H1 (cell line): ENCODE data around the gene ULBP3.

Experiments
- BRCA1 ChIP-seq: IDR thresholded peaks from 2 replicates; pipeline ENCODE4 v1.6.1; 2012; ENCODE audit warnings: low read depth, low read length, improper control_type of control experiment
- CBX5 ChIP-seq: fragments of 300-800, 300-1000 bp; sonication (generic); IDR thresholded peaks from 2 replicates; pipeline ENCODE4 v1.7.1; 2016; ENCODE audit warnings: antibody characterized with exemption, low read length, low read depth
- CTCF ChIP-seq, 3 experiments: IDR thresholded peaks; 1 replicate in 2 of 3; 2 replicates in 1 of 3; pipeline versions ENCODE4 v1.5.1 to v1.6.1; 2011; ENCODE audit warnings: low read length in 3 of 3, mild to moderate bottlenecking in 3 of 3, inconsistent platforms in 2 of 3, low read depth in 1 of 3, moderate library complexity in 1 of 3; ENCODE audit not compliant: insufficient read depth in 1 of 3; ENCODE audit errors: control extremely low read depth in 1 of 3
- EGR1 ChIP-seq: IDR thresholded peaks from 2 replicates; pipeline ENCODE4 v1.6.1; 2011; ENCODE audit warnings: low read depth, low read length, borderline replicate concordance
- HDAC2 ChIP-seq, 2 experiments: fragments of 300-600 bp in 1 of 2; sonication (generic) in 1 of 2; IDR thresholded peaks; 2 replicates each; pipeline ENCODE4 v1.6.1; 2011 to 2012; ENCODE audit warnings: low read depth in 2 of 2, low read length in 2 of 2, mild to moderate bottlenecking in 2 of 2, moderate library complexity in 2 of 2, borderline replicate concordance in 1 of 2, inconsistent platforms in 1 of 2
- HDAC6 ChIP-seq: IDR thresholded peaks from one replicate; pipeline ENCODE4 v1.7.1; 2012; ENCODE audit warnings: low read depth, mild to moderate bottlenecking, inconsistent platforms, low read length, moderate library complexity
- KDM1A ChIP-seq: fragments of 200-600, 300-600 bp; sonication (generic); IDR thresholded peaks from 2 replicates; pipeline ENCODE4 v1.7.1; 2016; ENCODE audit warnings: mild to moderate bottlenecking, low read length, borderline replicate concordance
- MAFK ChIP-seq: IDR thresholded peaks from 2 replicates; pipeline ENCODE4 v1.6.1; 2012; ENCODE audit warnings: low read depth, mild to moderate bottlenecking, improper control_type of control experiment, low read length
- POLR2A ChIP-seq, 2 experiments: IDR thresholded peaks; 1 replicate in 1 of 2; 2 replicates in 1 of 2; pipeline ENCODE4 v1.6.1; 2011; ENCODE audit warnings: low read depth in 2 of 2, low read length in 2 of 2, mild to moderate bottlenecking in 2 of 2; ENCODE audit errors: control extremely low read depth in 1 of 2
- RAD21 ChIP-seq, 2 experiments: IDR thresholded peaks in 1 of 2; conservative IDR thresholded peaks in 1 of 2; 2 replicates each; pipeline ENCODE4 v1.6.1; 2011; ENCODE audit warnings: low read depth in 2 of 2, low read length in 2 of 2, improper control_type of control experiment in 1 of 2, inconsistent platforms in 1 of 2, mild to moderate bottlenecking in 1 of 2, moderate library complexity in 1 of 2
- SIX5 ChIP-seq: IDR thresholded peaks from 2 replicates; pipeline ENCODE4 v1.6.1; 2011; ENCODE audit warnings: mild to moderate bottlenecking, low read depth, low read length
- SRF ChIP-seq: IDR thresholded peaks from 2 replicates; pipeline ENCODE4 v1.6.1; 2011; ENCODE audit warnings: mild to moderate bottlenecking, low read depth, low read length, moderate library complexity
- TAF1 ChIP-seq: IDR thresholded peaks from 2 replicates; pipeline ENCODE4 v1.6.1; 2011; ENCODE audit warnings: mild to moderate bottlenecking, low read depth, low read length

- TF ChIP-seq RAD21 (IDR thresholded peaks at IDR 0.05 in 1 of 2, conservative IDR thresholded peaks at IDR 0.05 in 1 of 2; ENCODE audit: low read depth in 2 of 2, low read length in 2 of 2) (no peak), CTCF (IDR thresholded peaks at IDR 0.05; ENCODE audit: control extremely low read depth in 1 of 3, insufficient read depth in 1 of 3, low read depth in 1 of 3, low read length in 3 of 3) (no peak), HDAC6 (no peak), BRCA1 (no peak), SRF (no peak), POLR2A (IDR thresholded peaks at IDR 0.05; ENCODE audit: control extremely low read depth in 1 of 2, low read depth in 2 of 2, low read length in 2 of 2) (no peak), CBX5 (no peak), SIX5 (no peak), MAFK (no peak), KDM1A (no peak), TAF1 (no peak), HDAC2 (IDR thresholded peaks at IDR 0.05; ENCODE audit: borderline replicate concordance in 1 of 2, low read depth in 2 of 2, low read length in 2 of 2) (no peak), EGR1 (no peak)
Observed at GRCh38 chr6:150058986-150059385, 9.9 kb downstream of the ULBP3 start.
